ENCODE measurements around the gene SEH1L. TPM values are rescaled to one million over a fixed set of nuclear protein-coding genes. Genes with fewer than 3 reads are reported as not detected.

Gene SEH1L
- total RNA-seq, 6 donors from 2014 or later: 18.4 to 49.7 (median 38.2) TPM

DNA sequence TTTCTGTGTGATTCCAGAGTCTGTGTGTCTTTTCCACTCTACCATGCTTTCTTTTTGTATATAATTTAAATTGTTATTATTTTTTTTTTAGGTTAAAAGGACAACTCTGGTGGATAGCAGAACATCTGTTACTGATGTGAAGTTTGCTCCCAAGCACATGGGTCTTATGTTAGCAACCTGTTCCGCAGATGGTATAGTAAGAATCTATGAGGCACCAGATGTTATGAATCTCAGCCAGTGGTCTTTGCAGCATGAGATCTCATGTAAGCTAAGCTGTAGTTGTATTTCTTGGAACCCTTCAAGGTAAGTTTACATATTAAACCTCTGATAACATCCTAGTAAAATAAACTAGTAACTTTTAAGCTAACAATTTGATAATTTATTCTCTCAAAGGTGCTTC is 15.3 kb downstream of the SEH1L start:
- Histone ChIP-seq H3K36me3 (peaks cover 0 to 60% (median 7%) of the 10 kb centered on the region in 4 donors), H3K9me3 (no peaks in the 10 kb centered on the region), H3K4me3 (no peak overlapping the region), H3K27me3 (no peaks in the 10 kb centered on the region), H3K4me1 (no peaks in the 10 kb centered on the region), H3K27ac (no peak overlapping the region)
- ATAC-seq (ENCODE audit: low FRiP score in 2 of 2) (no peak), DNase-seq (no peak)
- TF ChIP-seq EP300 (IDR thresholded peaks at IDR 0.05): no peak
- 100% methylated on average over 1 of the region's 1 CpG for WGBS, 2 donors

DNA sequence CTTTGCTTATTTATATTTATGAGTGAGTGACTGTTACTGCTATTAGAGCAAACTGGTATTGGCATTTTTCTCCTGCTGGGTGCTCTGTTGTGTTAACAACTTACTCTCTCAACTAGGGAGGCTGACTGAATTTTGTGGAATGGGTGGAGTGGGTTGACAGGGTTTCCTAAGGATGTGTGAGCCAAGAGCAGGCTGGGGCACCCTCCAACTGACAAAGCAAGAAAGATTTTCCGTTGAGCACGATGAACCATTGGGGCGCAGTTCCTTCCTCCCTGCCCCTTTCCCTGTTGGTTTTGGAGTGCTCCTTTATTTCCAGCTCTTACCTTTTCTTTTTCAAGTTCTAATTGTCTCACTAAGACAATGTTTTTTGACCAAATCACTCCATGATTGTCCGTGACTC is 20.3 kb downstream of the SEH1L start:
- TF ChIP-seq POLR2AphosphoS5 (IDR thresholded peaks at IDR 0.05) (no peak), POLR2A (IDR thresholded peaks at IDR 0.05) (no peak), EP300 (IDR thresholded peaks at IDR 0.05) (no peak)
- TF ChIP-seq, protein P1, sequence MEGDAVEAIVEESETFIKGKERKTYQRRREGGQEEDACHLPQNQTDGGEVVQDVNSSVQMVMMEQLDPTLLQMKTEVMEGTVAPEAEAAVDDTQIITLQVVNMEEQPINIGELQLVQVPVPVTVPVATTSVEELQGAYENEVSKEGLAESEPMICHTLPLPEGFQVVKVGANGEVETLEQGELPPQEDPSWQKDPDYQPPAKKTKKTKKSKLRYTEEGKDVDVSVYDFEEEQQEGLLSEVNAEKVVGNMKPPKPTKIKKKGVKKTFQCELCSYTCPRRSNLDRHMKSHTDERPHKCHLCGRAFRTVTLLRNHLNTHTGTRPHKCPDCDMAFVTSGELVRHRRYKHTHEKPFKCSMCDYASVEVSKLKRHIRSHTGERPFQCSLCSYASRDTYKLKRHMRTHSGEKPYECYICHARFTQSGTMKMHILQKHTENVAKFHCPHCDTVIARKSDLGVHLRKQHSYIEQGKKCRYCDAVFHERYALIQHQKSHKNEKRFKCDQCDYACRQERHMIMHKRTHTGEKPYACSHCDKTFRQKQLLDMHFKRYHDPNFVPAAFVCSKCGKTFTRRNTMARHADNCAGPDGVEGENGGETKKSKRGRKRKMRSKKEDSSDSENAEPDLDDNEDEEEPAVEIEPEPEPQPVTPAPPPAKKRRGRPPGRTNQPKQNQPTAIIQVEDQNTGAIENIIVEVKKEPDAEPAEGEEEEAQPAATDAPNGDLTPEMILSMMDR (IDR thresholded peaks at IDR 0.05): no peak
- WGBS, 2 donors: 80 to 93% methylated on average over 4 of the region's 4 CpGs
- ATAC-seq (ENCODE audit: low FRiP score in 2 of 2) (no peak), DNase-seq (no peak)
- H3K36me3 ChIP-seq: peaks cover 8 to 64% (median 16%) of the 10 kb centered on the region in 4 donors
- H3K4me3 ChIP-seq: no peak overlapping the region
- H3K4me1 ChIP-seq: no peaks in the 10 kb centered on the region
- no peaks in the 10 kb centered on the region for H3K27me3 ChIP-seq
- no peaks in the 10 kb centered on the region for H3K9me3 ChIP-seq
- H3K27ac ChIP-seq: no peak overlapping the region

DNA sequence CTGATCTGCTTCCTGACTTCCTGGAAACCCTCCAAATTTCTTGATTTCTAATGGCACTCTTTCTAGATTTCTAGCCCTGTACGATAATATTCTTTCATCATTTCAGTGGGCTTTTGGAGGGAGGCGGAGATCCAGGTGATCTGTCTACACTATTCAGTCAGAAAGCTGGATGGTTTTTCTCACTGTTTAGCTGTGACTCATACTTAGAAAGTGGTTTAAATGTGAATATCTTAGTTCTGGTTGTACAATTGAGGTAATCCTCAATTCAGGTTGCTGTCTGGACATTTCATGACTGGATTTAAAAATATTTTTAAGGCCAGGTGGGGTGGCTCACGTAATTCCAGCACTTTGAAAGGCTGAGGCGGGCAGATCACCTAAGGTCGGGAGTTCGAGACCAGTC is 20.8 kb downstream of the SEH1L start:
- TF ChIP-seq, protein P1 (IDR thresholded peaks at IDR 0.05): no peak
- TF ChIP-seq POLR2AphosphoS5 (IDR thresholded peaks at IDR 0.05) (no peak), EP300 (IDR thresholded peaks at IDR 0.05) (no peak), POLR2A (IDR thresholded peaks at IDR 0.05) (no peak)
- 92 to 96% methylated on average over 6 of the region's 6 CpGs for WGBS, 2 donors
- H3K27ac ChIP-seq: no peak overlapping the region
- peaks cover 5 to 60% (median 15%) of the 10 kb centered on the region in 4 donors for H3K36me3 ChIP-seq
- no peaks in the 10 kb centered on the region for H3K27me3 ChIP-seq
- DNase-seq (no peak), ATAC-seq (ENCODE audit: low FRiP score in 2 of 2) (no peak)
- no peaks in the 10 kb centered on the region for H3K4me1 ChIP-seq
- no peaks in the 10 kb centered on the region for H3K9me3 ChIP-seq
- H3K4me3 ChIP-seq: no peak overlapping the region

DNA sequence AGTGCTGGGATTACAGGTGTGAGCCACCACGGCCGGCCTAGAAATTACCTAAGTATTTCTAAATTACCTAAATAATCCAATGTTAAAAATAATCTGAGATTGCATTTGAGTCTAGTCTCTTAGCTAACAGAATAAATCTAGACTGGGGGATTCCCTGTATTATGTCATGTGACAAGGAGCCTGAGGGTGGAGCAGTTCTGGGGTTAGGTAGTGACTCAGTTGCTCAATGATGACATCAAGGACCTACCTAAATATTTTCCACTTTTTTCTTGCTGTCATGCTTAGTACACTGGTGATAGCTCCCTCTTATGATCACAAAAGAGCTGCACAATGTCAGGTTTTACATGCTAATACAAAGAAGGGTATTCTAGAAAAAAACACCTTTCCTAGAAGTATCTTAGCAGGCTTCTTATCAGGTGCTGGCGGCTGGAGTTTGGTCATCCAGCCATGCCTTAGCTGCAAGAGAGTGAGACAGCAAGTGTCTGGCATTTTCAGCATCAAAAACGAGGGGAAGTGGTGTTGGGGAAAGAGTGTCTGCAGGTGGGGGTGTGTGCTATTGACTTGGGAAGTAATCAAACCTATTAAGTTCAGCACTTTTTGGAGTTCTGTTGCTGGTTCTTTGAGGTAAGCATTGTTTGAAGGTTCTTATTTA is 25.9 kb downstream of the SEH1L start:
- no peak for TF ChIP-seq POLR2AphosphoS5 (IDR thresholded peaks at IDR 0.05)
- TF ChIP-seq, protein P1 (IDR thresholded peaks at IDR 0.05): no peak
- no peak for TF ChIP-seq POLR2A (IDR thresholded peaks at IDR 0.05)
- no peak for TF ChIP-seq EP300 (IDR thresholded peaks at IDR 0.05)
- no peak overlapping the region for H3K27ac ChIP-seq
- H3K36me3 ChIP-seq: peaks cover 8 to 65% (median 27%) of the 10 kb centered on the region in 4 donors
- DNase-seq (no peak), ATAC-seq (ENCODE audit: low FRiP score in 2 of 2) (no peak)
- H3K4me1 ChIP-seq: peaks cover 0 to 6% (median 0%) of the 10 kb centered on the region in 4 donors
- H3K4me3 ChIP-seq: no peak overlapping the region
- 74 to 95% methylated on average over 4 of the region's 4 CpGs for WGBS, 2 donors
- no peaks in the 10 kb centered on the region for H3K27me3 ChIP-seq
- no peaks in the 10 kb centered on the region for H3K9me3 ChIP-seq

DNA sequence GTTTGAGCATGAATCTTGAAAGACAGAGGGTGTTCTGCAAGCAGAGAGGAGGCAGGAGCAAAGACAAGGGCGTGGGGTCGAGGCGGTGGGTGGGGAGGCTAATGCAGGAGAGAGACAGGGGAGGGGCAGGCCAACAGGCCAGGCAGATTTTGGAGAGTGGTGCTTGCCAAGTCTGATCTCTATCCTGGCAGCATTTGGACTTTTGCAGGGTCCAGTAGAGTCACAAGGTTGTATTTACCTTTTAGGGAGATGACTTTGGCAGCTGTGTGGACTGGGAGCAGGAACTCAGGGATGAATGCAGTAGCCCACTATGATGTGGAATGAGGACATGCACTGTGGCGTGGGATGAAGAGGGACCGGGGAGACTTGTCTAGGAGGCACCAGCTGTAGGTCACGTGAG is 27.7 kb downstream of the SEH1L start:
- peaks cover 0 to 6% (median 0%) of the 10 kb centered on the region in 4 donors for H3K4me1 ChIP-seq
- WGBS, 2 donors: 96% methylated on average over 6 of the region's 6 CpGs
- TF ChIP-seq POLR2A (IDR thresholded peaks at IDR 0.05) (no peak), EP300 (IDR thresholded peaks at IDR 0.05) (no peak), POLR2AphosphoS5 (IDR thresholded peaks at IDR 0.05) (no peak)
- TF ChIP-seq, protein P1 (IDR thresholded peaks at IDR 0.05): no peak
- H3K27me3 ChIP-seq: no peaks in the 10 kb centered on the region
- H3K9me3 ChIP-seq: no peaks in the 10 kb centered on the region
- H3K36me3 ChIP-seq: peaks cover 8 to 67% (median 27%) of the 10 kb centered on the region in 4 donors
- no peak for DNase-seq
- no peak for ATAC-seq (ENCODE audit: low FRiP score in 2 of 2)
- H3K4me3 ChIP-seq: no peak overlapping the region
- H3K27ac ChIP-seq: no peak overlapping the region

Measured in upper lobe of left lung (tissue), 6 donors.